ENCODE measurements around the gene MLXIP. TPM values are rescaled to one million over a fixed set of nuclear protein-coding genes. Genes with fewer than 3 reads are reported as not detected.
A peak's percentile ranks its signal among the peaks of the same experiment; 100 is the strongest.

MLXIP gene
- total RNA-seq, 1 experiment from 2014 or later, result 46.3 TPM

DNA sequence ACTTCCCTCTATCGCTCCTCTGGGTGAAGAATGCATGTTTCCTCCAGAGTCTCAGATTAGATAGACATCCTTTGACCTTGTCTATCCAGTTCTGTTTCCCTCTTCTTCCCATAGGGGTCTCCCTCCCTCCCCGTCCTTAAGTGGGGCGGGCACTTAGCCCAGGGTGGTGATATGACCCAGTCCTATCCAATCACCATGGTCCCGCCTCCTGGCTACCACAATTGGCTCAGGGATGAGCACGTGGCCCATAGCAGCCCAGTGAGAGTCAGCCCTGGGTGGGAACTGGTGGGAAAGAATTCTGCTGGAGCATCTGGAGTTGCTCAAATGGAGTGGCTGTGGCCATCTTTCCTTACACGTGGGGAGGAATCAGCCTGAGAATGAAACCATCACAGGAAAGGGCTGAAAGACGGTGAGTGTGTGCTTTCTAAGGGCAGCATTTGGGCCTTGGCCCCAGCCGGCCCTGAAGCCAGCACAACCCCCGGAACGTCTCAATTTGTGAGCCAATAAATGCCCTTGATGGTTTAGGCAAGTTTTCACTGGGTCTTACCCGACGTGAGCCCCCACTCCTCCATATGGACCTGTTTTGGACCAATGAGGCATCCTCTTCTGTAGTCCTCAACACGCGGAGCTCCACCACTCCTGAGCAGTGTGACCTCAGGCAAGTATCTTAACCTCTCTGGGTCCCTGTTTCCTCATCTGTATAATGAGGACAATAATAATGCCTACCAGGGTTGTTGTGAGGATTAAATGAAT is 14.4 kb upstream of the MLXIP start (continued):
- TF ChIP-seq ZFX (IDR thresholded peaks at IDR 0.05) (no peak), ZNF274 (IDR thresholded peaks at IDR 0.05; ENCODE audit: low read depth, low read length) (no peak), EZH2phosphoT487 (IDR thresholded peaks at IDR 0.05; ENCODE audit: borderline replicate concordance) (no peak), EZH2 (IDR thresholded peaks at IDR 0.05) (no peak), FOSL1 (IDR thresholded peaks at IDR 0.05; ENCODE audit: low read depth) (no peak)

DNA sequence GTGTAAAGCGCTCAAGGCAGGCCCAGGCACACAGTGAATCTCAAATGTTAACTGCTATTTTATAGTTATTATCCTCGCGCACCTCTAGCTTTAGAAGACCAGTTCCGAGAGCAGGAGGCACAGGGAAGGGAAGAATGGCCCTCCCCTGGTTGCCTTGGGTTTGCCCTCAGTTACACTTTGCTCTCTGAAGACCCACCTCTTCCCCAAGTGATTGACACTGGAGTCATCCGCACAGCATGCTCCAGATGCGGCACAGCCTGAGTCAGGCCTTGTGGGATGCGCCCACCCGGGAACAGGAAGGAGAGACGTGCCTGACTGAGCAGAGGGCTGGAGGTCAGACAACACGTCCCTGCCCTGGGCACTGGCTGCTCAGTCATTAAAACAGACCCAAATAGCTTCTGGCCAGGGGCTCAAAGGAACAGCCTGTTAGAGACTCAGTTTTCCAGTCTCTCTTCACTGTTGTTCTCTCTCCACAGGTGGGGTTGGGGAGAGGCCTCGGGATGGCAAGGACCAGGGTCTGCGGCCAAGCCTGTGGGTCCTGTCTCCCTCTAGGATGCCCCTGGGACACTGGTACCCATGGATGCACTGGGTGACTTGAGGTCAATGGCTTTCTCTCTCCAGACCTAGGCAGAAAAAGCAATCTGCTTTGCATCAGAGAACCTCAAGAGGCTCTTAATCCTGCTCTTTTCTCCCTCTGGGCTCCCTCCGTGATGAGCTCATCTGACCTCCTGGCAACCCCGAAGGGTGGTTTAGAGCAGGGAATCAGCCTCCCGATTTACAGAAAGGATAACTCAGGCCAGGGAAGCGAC is 13.6 kb upstream of the MLXIP start:
- ChIA-PET CTCF (interaction anchor here (1.8 to 2.7 kb wide), 2 partner anchors 11 to 33 kb away, joined by 4 to 20 read pairs; no protein-coding TSS in a partner anchor), RAD21 (ENCODE audit: low non-redundant PET in 1 of 2, low total read pairs in 2 of 2, uncharacterized antibody in 2 of 2, unreplicated experiment in 2 of 2) (interaction anchor here in 1 of 2 experiments (0.6 kb wide), 1 partner anchor 40 kb away, joined by 4 read pairs; no protein-coding TSS in a partner anchor), POLR2A (interaction anchor here (0.5 to 0.6 kb wide), 2 partner anchors 39 to 92 kb away, joined by 3 read pairs; no protein-coding TSS in a partner anchor)
- H3K4me1 ChIP-seq (ENCODE audit: control insufficient read depth in 1 of 2, insufficient read depth in 2 of 2, low read length in 2 of 2), result peaks cover 25 to 37% of the 10 kb centered on the region in 2 experiments
- H3K4me3 ChIP-seq (replicated peaks in 1 of 2; ENCODE audit: low read depth in 1 of 2, low read length in 2 of 2), result peak overlapping the region; percentile 55
- peaks cover 11 to 15% of the 10 kb centered on the region in 2 experiments for H3K36me3 ChIP-seq (ENCODE audit: control insufficient read depth in 1 of 2, insufficient read depth in 2 of 2, low read length in 2 of 2)
- peak overlapping the region; percentile 72 for H3K9ac ChIP-seq (ENCODE audit: low read length)
- H3K9me2 ChIP-seq (ENCODE audit: insufficient read depth), result no peaks in the 10 kb centered on the region
- no peaks in the 10 kb centered on the region for H3K27me3 ChIP-seq (ENCODE audit: insufficient read depth, low read length)
- H4K20me1 ChIP-seq (ENCODE audit: insufficient read depth), result no peaks in the 10 kb centered on the region
- BruUV-seq (replicated peaks), result no TSS peak
- H3K27ac ChIP-seq (ENCODE audit: low read depth, low read length), result peak overlapping the region; percentile 82
- no peaks in the 10 kb centered on the region for H3K9me3 ChIP-seq (ENCODE audit: control insufficient read depth in 1 of 2, insufficient read depth in 1 of 2, low read depth in 1 of 2, low read length in 2 of 2)
- H2AFZ ChIP-seq (ENCODE audit: low read depth, low read length, poor library complexity, severe bottlenecking), result no peak overlapping the region
- H3K79me2 ChIP-seq (ENCODE audit: insufficient read depth, low read length), result peaks cover 32% of the 10 kb centered on the region
- DNase-seq (ENCODE audit: low read depth, low spot score) (peak; percentile 63), ATAC-seq (peak; percentile 58)
- TF ChIP-seq RAD21 (IDR thresholded peaks at IDR 0.05; ENCODE audit: low read depth) (no peak), YY1 (IDR thresholded peaks at IDR 0.05; ENCODE audit: extremely low read depth, insufficient replicate concordance, low read depth, low read length) (no peak), EZH2 (IDR thresholded peaks at IDR 0.05) (no peak), ZFX (IDR thresholded peaks at IDR 0.05) (0 out of 2 replicates have a peak, but pooled peaks have one; percentile 22), SP1 (IDR thresholded peaks at IDR 0.05; ENCODE audit: low read depth) (0 out of 2 replicates have a peak, but pooled peaks have one; percentile 34), CBX3 (IDR thresholded peaks at IDR 0.05; ENCODE audit: low read depth) (no peak), POLR2AphosphoS5 (IDR thresholded peaks at IDR 0.05; ENCODE audit: low read depth, low read length) (peak; percentile 59), JUND (IDR thresholded peaks at IDR 0.05) (no peak), SRF (IDR thresholded peaks at IDR 0.05; ENCODE audit: low read depth) (no peak), SIN3A (IDR thresholded peaks at IDR 0.05; ENCODE audit: low read depth) (no peak), EZH2phosphoT487 (IDR thresholded peaks at IDR 0.05; ENCODE audit: borderline replicate concordance) (no peak), FOSL1 (IDR thresholded peaks at IDR 0.05; ENCODE audit: low read depth) (no peak), ELF1 (IDR thresholded peaks at IDR 0.05; ENCODE audit: borderline replicate concordance, low read depth) (no peak)
- TF ChIP-seq, protein P1, sequence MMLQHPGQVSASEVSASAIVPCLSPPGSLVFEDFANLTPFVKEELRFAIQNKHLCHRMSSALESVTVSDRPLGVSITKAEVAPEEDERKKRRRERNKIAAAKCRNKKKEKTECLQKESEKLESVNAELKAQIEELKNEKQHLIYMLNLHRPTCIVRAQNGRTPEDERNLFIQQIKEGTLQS (IDR thresholded peaks at IDR 0.05), result no peak
- TF ChIP-seq, protein P2, sequence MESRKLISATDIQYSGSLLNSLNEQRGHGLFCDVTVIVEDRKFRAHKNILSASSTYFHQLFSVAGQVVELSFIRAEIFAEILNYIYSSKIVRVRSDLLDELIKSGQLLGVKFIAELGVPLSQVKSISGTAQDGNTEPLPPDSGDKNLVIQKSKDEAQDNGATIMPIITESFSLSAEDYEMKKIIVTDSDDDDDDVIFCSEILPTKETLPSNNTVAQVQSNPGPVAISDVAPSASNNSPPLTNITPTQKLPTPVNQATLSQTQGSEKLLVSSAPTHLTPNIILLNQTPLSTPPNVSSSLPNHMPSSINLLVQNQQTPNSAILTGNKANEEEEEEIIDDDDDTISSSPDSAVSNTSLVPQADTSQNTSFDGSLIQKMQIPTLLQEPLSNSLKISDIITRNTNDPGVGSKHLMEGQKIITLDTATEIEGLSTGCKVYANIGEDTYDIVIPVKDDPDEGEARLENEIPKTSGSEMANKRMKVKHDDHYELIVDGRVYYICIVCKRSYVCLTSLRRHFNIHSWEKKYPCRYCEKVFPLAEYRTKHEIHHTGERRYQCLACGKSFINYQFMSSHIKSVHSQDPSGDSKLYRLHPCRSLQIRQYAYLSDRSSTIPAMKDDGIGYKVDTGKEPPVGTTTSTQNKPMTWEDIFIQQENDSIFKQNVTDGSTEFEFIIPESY (IDR thresholded peaks at IDR 0.05; ENCODE audit: extremely low read depth, insufficient replicate concordance, low read length), result no peak
- TF ChIP-seq, protein P3, sequence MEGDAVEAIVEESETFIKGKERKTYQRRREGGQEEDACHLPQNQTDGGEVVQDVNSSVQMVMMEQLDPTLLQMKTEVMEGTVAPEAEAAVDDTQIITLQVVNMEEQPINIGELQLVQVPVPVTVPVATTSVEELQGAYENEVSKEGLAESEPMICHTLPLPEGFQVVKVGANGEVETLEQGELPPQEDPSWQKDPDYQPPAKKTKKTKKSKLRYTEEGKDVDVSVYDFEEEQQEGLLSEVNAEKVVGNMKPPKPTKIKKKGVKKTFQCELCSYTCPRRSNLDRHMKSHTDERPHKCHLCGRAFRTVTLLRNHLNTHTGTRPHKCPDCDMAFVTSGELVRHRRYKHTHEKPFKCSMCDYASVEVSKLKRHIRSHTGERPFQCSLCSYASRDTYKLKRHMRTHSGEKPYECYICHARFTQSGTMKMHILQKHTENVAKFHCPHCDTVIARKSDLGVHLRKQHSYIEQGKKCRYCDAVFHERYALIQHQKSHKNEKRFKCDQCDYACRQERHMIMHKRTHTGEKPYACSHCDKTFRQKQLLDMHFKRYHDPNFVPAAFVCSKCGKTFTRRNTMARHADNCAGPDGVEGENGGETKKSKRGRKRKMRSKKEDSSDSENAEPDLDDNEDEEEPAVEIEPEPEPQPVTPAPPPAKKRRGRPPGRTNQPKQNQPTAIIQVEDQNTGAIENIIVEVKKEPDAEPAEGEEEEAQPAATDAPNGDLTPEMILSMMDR (IDR thresholded peaks at IDR 0.05 in 2 of 3, conservative IDR thresholded peaks at IDR 0.05 in 1 of 3; ENCODE audit: borderline replicate concordance in 1 of 3, insufficient read depth in 1 of 3, low read depth in 2 of 3, low read length in 2 of 3), result no peak
- peak overlapping the region; percentile 93 for H3K4me2 ChIP-seq (ENCODE audit: low read length)
- intact Hi-C loops (cut with micrococcal nuclease), result loop anchor here (2.0 kb wide), 2 partner anchors 50 to 58 kb away; no protein-coding TSS in a partner anchor

Measured in HCT116 (cell line).